K562 (cell line): ENCODE data around the gene FOXP4. TPM values are rescaled to one million over a fixed set of nuclear protein-coding genes. Genes with fewer than 3 reads are reported as not detected.

ENCODE experiments used
- ATAC-seq: fragments of 200-7000 bp; cut with Tn5 transposase; 3 replicates; pipeline ENCODE4 v1.9.1; 2020; ENCODE audit warnings: moderate library complexity
- BruUV-seq: library from RNA; stranded (reverse); fragments of 400-500 nt; replicated peaks from 2 replicates; lab custom pipeline; 2021; lab: Mats Ljungman, UMichigan
- CTCF ChIA-PET: fragments of 300-600 bp; formaldehyde crosslinking; extraction: SDS; loops from one replicate; lab custom pipeline; 2021; ENCODE audit warnings: low intra/inter-chr PET ratio; lab: Yijun Ruan, JAX
- POLR2A ChIA-PET: fragments of 300-600, 350-650 bp; sonication (Branson Sonifier 250); formaldehyde crosslinking; extraction: SDS; loops from one replicate; lab custom pipeline; 2021; ENCODE audit warnings: antibody characterized with exemption, inconsistent platforms; lab: Yijun Ruan, JAX
- DNase-seq, 4 experiments: peaks; one replicate each; pipeline versions ENCODE4 v3.0.0 to v3.0.0-alpha.2; 2011 to 2018; ENCODE audit warnings: low spot score in 3 of 4, mixed read lengths in 3 of 4; ENCODE audit errors: extremely low read depth in 1 of 4
- FAIRE-seq: peaks from 2 replicates; lab custom pipeline; 2011; peaks lifted over from hg19 to GRCh38; lab: Jason Lieb, UNC
- H2AFZ ChIP-seq: 2 replicates; pipeline ENCODE4 v1.6.0; 2011; ENCODE audit warnings: low read depth, low read length, control low read depth, inconsistent platforms
- H3K27ac ChIP-seq: fragments of 200-600 bp; 3 replicates; pipeline ENCODE4 v1.8.0; 2011; ENCODE audit warnings: low read depth, mild to moderate bottlenecking, control low read depth, inconsistent platforms, low read length, moderate library complexity, mixed read lengths; ENCODE audit errors: extremely low read depth
- H3K27me3 ChIP-seq, 2 experiments: fragments of 300-600 bp in 1 of 2; 2 replicates in 1 of 2; 3 replicates in 1 of 2; pipeline versions ENCODE4 v1.6.0 to v1.8.0; 2011; ENCODE audit warnings: inconsistent platforms in 2 of 2, low read length in 2 of 2, mild to moderate bottlenecking in 1 of 2, mixed read lengths in 1 of 2, moderate library complexity in 1 of 2; ENCODE audit not compliant: control insufficient read depth in 2 of 2, insufficient read depth in 2 of 2
- H3K36me3 ChIP-seq: fragments of 300-600 bp; 3 replicates; pipeline ENCODE4 v1.8.0; 2011; ENCODE audit warnings: mild to moderate bottlenecking, low read length, inconsistent platforms; ENCODE audit not compliant: control insufficient read depth, insufficient read depth
- H3K4me1 ChIP-seq, 2 experiments: fragments of 200-600 bp in 1 of 2; replicated peaks in 1 of 2; 2 replicates in 1 of 2; 3 replicates in 1 of 2; pipeline versions ENCODE4 v1.5.1 to v1.8.0; 2011; ENCODE audit warnings: inconsistent platforms in 2 of 2, low read length in 2 of 2, mild to moderate bottlenecking in 1 of 2, mixed read lengths in 1 of 2, moderate library complexity in 1 of 2; ENCODE audit not compliant: control insufficient read depth in 2 of 2, insufficient read depth in 2 of 2
- H3K4me2 ChIP-seq: 2 replicates; pipeline ENCODE4 v1.6.1; 2011; ENCODE audit warnings: low read length, control low read depth, inconsistent platforms, mixed read lengths; ENCODE audit not compliant: insufficient read depth
- H3K4me3 ChIP-seq: fragments of 200-600 bp; sonication (generic), shearing (Covaris generic); 2 replicates; pipeline ENCODE4 v1.5.1; 2016; ENCODE audit warnings: control low read depth, inconsistent platforms
- H3K79me2 ChIP-seq: fragments of 200-600 bp; 3 replicates; pipeline ENCODE4 v1.8.0; 2011; ENCODE audit warnings: low read length, inconsistent platforms; ENCODE audit not compliant: control insufficient read depth, insufficient read depth
- H3K9ac ChIP-seq, 2 experiments: 2 replicates each; pipeline versions ENCODE4 v1.6.0 to v1.6.1; 2011; ENCODE audit warnings: low read depth in 2 of 2, low read length in 2 of 2, control low read depth in 1 of 2, inconsistent platforms in 1 of 2, mild to moderate bottlenecking in 1 of 2, mixed read lengths in 1 of 2; ENCODE audit not compliant: insufficient read depth in 1 of 2
- H3K9me1 ChIP-seq: one replicate; pipeline ENCODE4 v1.6.0; 2011; ENCODE audit warnings: inconsistent platforms, mild to moderate bottlenecking, low read length, moderate library complexity; ENCODE audit not compliant: control insufficient read depth, insufficient read depth
- H3K9me3 ChIP-seq: replicated peaks from 2 replicates; pipeline ENCODE4 v1.5.1; 2011; ENCODE audit warnings: low read depth, low read length, inconsistent platforms; ENCODE audit not compliant: control insufficient read depth, insufficient read depth
- H4K20me1 ChIP-seq: replicated peaks from 2 replicates; pipeline ENCODE4 v1.6.1; 2011; ENCODE audit warnings: low read length, inconsistent platforms, mixed read lengths; ENCODE audit not compliant: control insufficient read depth, insufficient read depth
- EGR1 ChIP-seq: fragments of 450-650 bp; conservative IDR thresholded peaks from 2 replicates; pipeline ENCODE4 v1.6.1; 2017; ENCODE audit warnings: mild to moderate bottlenecking
- NR2C1 ChIP-seq, 2 experiments: fragments of 450-650 bp; IDR thresholded peaks; 2 replicates each; pipeline ENCODE4 v1.6.1; 2017; ENCODE audit warnings: mild to moderate bottlenecking in 2 of 2, antibody characterized with exemption in 1 of 2, inconsistent platforms in 1 of 2, missing compliant biosample characterization in 1 of 2, missing genetic modification characterization in 1 of 2
- RBM14 ChIP-seq: fragments of 200-400 bp; formaldehyde crosslinking; IDR thresholded peaks from 2 replicates; pipeline ENCODE4 v1.6.1; 2018; ENCODE audit warnings: low read depth, mild to moderate bottlenecking, low read length, moderate library complexity, borderline replicate concordance; ENCODE audit not compliant: insufficient read depth
- ZSCAN29 ChIP-seq: fragments of 450-650 bp; IDR thresholded peaks from 2 replicates; pipeline ENCODE4 v1.6.1; 2017
- WGBS: fragments of 100-300 bp; shearing (Covaris generic); methylation state at CpG from one replicate; pipeline ENCODE4 v1.1.6; 2016; ENCODE audit warnings: low coverage, mixed read lengths; ENCODE audit not compliant: insufficient coverage; ENCODE audit errors: missing lambda C conversion rate; 5-methylcytosine and 5-hydroxymethylcytosine counted together
- in situ Hi-C: fragments of 300-500 bp; cut with MboI; formaldehyde crosslinking; loops from 4 replicates; pipeline ENCODE4 v1.15.0; 2018; ENCODE audit warnings: inconsistent platforms, mixed read lengths
- intact Hi-C: fragments of 100-400 bp; cut with micrococcal nuclease; formaldehyde crosslinking; loops from 2 replicates; pipeline ENCODE4 v1.14.2; 2022
- polyA plus RNA-seq, 8 experiments: library from polyadenylated mRNA; depleted of rRNA in 4 of 8; stranded (reverse) in 5 of 8; unstranded in 3 of 8; fragments of >200 nt; fragmentation: Nextera tagmentation in 2 of 8; fragmentation: Illumina TruSeq in 1 of 8; extraction: Ambion mirVana in 2 of 8; extraction: Trizol in 1 of 8; gene quantifications; 2 replicates each; pipeline versions ENCODE4 v1.2.1 to v1.2.3, GENCODE V29; 2011 to 2014; ENCODE audit warnings: inconsistent platforms in 1 of 8, missing spikeins in 1 of 8
- total RNA-seq, 7 experiments: library from RNA; depleted of rRNA in 6 of 7; stranded (reverse); fragments of >200 nt in 6 of 7; fragmentation: Illumina TruSeq in 2 of 7; extraction: Trizol in 2 of 7; gene quantifications; 2 replicates each; pipeline versions ENCODE4 v1.2.1 to v1.2.3, GENCODE V29; 2011 to 2021; ENCODE audit warnings: low replicate concordance in 1 of 7

FOXP4 gene
- total and polyA plus RNA-seq, 9 of the 15 experiments (the other 6 are each of a cell fraction or from before 2014, with no cell fraction given), result 0.11 to 29.4 (median 2.3) TPM

- no peak overlapping the region for H3K4me3 ChIP-seq
- ChIA-PET CTCF (no interaction called here), POLR2A (interaction anchor here (1.0 to 1.1 kb wide), 2 partner anchors 9 kb away, joined by 3 read pairs; no protein-coding TSS in a partner anchor)
- TF ChIP-seq ZSCAN29, result no peak
- no peak for TF ChIP-seq RBM14
- no peak overlapping the region for H3K27ac ChIP-seq
- no peaks in the 10 kb centered on the region for H3K9me1 ChIP-seq
- H3K9ac ChIP-seq, result no peak overlapping the region
- H3K9me3 ChIP-seq, result no peaks in the 10 kb centered on the region
- H3K79me2 ChIP-seq, result no peaks in the 10 kb centered on the region
- H3K27me3 ChIP-seq, result no peaks in the 10 kb centered on the region
- no peak overlapping the region for H2AFZ ChIP-seq
- DNase-seq, result no peak
- peaks cover 56% of the 10 kb centered on the region; the same call in 2 of the 3 replicates for H3K36me3 ChIP-seq
- intact Hi-C loops (no loop called here), in situ Hi-C loops (no loop called here)
- no TSS peak for BruUV-seq
- peaks cover 0 to 5% of the 10 kb centered on the region in 2 experiments; a peak in 3 of 5 replicates for H3K4me1 ChIP-seq
- no peak for ATAC-seq
- 84% methylated on average over 4 of the region's 5 CpGs for WGBS
- peaks cover 14% of the 10 kb centered on the region for H4K20me1 ChIP-seq
- no peak overlapping the region for H3K4me2 ChIP-seq
- FAIRE-seq, result no peak
These were observed 24.1 kb downstream of the FOXP4 start for GRCh38 chr6:41570259-41570615.

GRCh38 chr6:41571021-41571780, 25.0 kb downstream of the FOXP4 start:
- ATAC-seq (no peak), DNase-seq (no peak), FAIRE-seq (peak; percentile 19)
- H3K4me2 ChIP-seq, result no peak overlapping the region
- H3K27ac ChIP-seq, result no peak overlapping the region
- H3K9me3 ChIP-seq, result no peaks in the 10 kb centered on the region
- H3K27me3 ChIP-seq, result no peaks in the 10 kb centered on the region
- no peak overlapping the region for H2AFZ ChIP-seq
- peaks cover 49% of the 10 kb centered on the region; the same call in 2 of the 3 replicates for H3K36me3 ChIP-seq
- H3K4me3 ChIP-seq, result no peak overlapping the region
- in situ Hi-C loops (no loop called here), intact Hi-C loops (no loop called here)
- H3K9ac ChIP-seq, result 0 out of 4 replicates have a peak overlapping the region, but pooled peaks of 1 of the 2 experiments have one; percentile 27
- ChIA-PET CTCF (no interaction called here), POLR2A (interaction anchor here (1.0 to 1.1 kb wide), 2 partner anchors 8 to 10 kb away, joined by 3 read pairs; no protein-coding TSS in a partner anchor)
- TF ChIP-seq EGR1 (0 out of 2 replicates have a peak, but pooled peaks have one; percentile 5), NR2C1 (IDR thresholded peaks at IDR 0.05) (no peak), NR2C1 (tag; IDR thresholded peaks at IDR 0.05) (no peak)
- peaks cover 14% of the 10 kb centered on the region for H4K20me1 ChIP-seq
- no peaks in the 10 kb centered on the region for H3K79me2 ChIP-seq
- peaks cover 0 to 5% of the 10 kb centered on the region in 2 experiments; a peak in 3 of 5 replicates for H3K4me1 ChIP-seq
- no TSS peak for BruUV-seq
- 76% methylated on average over 15 of the region's 15 CpGs for WGBS
- no peaks in the 10 kb centered on the region for H3K9me1 ChIP-seq
